Stomach (tissue), 4 donors: ENCODE results near the gene RPS5.

Experiments used
- POLR2AphosphoS5 ChIP-seq, 3 donors: sonication (generic); formaldehyde crosslinking; IDR thresholded peaks; one replicate each; pipeline ENCODE4 v1.6.1; 2016; ENCODE audit warnings: antibody characterized with exemption in 3 of 3
- TF ChIP-seq, protein P1 (sequence below), 7 experiments: fragments of 450-650 bp in 4 of 7; fragments of 200-600 bp in 3 of 7; sonication (generic) in 3 of 7; IDR thresholded peaks; one replicate each; pipeline ENCODE4 v1.5.1; 2016 to 2019; ENCODE audit warnings: antibody characterized with exemption in 7 of 7, control low read depth in 2 of 7, mild to moderate bottlenecking in 1 of 7

DNA sequence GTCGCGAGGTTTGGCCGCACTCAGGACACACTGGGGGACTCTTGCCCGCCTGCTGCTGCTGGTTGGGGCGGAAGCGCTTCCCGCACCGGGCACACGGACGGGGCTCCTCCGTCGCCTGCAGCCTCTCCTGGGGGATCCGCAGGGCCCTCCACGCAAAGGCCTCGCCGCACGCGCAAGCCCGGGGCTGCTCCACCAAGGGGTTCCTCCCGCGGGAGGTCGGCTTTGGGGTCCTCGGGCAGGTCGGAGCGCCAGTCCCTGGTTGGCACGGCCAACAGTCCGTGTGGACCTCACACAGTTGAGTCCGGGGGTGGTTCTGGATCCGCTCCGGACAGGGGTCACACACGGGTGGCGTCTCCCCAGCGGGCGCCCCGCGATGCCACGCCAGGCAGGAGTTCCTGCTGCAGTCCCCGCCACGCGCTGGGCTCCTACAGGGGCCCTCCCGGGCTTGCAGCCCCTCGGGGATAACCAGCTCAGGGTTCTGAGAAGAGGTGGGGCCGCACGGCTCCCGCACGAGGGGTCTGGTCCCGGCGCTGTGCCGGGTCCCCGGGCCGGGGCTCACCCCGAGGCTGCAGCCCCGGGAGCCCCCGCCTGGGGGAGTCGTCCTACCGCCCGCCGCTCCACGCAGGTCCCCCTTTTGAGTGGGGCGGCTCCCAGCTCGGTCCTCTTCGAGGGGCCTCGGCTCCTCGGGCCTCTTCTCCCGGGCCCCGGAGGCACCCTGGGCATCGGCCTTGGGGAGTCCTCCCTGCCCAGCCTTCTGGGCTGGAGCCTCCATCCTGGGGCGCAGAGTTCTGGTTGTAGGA lies 18.3 kb upstream of the RPS5 start:
- TF ChIP-seq, protein P1, sequence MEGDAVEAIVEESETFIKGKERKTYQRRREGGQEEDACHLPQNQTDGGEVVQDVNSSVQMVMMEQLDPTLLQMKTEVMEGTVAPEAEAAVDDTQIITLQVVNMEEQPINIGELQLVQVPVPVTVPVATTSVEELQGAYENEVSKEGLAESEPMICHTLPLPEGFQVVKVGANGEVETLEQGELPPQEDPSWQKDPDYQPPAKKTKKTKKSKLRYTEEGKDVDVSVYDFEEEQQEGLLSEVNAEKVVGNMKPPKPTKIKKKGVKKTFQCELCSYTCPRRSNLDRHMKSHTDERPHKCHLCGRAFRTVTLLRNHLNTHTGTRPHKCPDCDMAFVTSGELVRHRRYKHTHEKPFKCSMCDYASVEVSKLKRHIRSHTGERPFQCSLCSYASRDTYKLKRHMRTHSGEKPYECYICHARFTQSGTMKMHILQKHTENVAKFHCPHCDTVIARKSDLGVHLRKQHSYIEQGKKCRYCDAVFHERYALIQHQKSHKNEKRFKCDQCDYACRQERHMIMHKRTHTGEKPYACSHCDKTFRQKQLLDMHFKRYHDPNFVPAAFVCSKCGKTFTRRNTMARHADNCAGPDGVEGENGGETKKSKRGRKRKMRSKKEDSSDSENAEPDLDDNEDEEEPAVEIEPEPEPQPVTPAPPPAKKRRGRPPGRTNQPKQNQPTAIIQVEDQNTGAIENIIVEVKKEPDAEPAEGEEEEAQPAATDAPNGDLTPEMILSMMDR (IDR thresholded peaks at IDR 0.05) = no peak
- no peak for TF ChIP-seq POLR2AphosphoS5 (IDR thresholded peaks at IDR 0.05)
